ENCODE measurements around the gene RCOR2.
A peak's percentile ranks its signal among the peaks of the same experiment; 100 is the strongest.

RCOR2 gene

DNA sequence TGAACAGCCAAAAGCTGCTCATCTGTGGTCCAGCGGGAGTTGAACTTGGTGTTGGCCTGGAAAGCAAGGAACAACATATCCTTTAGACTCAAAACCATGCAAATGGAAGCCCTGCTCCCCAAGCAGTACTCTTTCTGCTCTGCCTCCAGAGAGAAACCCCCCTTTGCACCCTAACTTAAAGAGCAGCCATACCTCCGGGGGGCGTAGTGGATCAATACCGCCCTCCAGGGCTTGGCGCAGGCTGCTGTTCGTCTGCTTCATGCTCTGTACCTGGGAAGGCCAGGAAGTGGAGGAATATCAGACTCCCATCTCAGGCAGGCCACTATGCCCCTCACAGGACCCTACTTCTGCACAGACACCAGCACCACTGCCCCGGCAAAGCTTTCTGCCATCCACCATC lies 4.3 kb downstream of the RCOR2 start:
- TF ChIP-seq, protein P1, sequence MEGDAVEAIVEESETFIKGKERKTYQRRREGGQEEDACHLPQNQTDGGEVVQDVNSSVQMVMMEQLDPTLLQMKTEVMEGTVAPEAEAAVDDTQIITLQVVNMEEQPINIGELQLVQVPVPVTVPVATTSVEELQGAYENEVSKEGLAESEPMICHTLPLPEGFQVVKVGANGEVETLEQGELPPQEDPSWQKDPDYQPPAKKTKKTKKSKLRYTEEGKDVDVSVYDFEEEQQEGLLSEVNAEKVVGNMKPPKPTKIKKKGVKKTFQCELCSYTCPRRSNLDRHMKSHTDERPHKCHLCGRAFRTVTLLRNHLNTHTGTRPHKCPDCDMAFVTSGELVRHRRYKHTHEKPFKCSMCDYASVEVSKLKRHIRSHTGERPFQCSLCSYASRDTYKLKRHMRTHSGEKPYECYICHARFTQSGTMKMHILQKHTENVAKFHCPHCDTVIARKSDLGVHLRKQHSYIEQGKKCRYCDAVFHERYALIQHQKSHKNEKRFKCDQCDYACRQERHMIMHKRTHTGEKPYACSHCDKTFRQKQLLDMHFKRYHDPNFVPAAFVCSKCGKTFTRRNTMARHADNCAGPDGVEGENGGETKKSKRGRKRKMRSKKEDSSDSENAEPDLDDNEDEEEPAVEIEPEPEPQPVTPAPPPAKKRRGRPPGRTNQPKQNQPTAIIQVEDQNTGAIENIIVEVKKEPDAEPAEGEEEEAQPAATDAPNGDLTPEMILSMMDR (conservative IDR thresholded peaks at IDR 0.05; ENCODE audit: low read depth, low read length), result peak; percentile 5

DNA sequence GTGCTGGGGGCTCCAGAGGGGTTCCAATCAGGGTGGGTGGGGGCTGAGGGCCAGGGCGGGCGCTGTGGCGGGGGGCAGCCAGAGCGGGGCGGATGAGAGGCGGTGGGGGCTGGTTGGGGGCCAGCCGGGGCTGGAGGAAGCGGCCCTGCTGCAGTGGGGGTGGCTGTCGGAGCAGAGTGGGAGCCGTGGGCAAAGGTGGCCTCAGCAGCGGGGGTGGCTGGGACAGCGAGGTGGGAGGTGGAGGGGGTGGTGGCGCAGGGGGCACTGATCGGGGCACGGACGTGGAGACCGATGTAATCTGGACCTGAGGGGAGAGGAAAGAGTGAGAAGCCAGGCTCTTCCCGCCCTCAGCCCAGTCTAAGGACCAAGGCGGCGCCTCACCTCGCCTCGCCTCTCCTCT lies 5.1 kb downstream of the RCOR2 start:
- TF ChIP-seq, protein P1 (conservative IDR thresholded peaks at IDR 0.05; ENCODE audit: low read depth, low read length), result no peak
- no peak for DNase-seq (ENCODE audit: low read depth)
- no peak overlapping the region for H3K4me3 ChIP-seq (ENCODE audit: low read depth, low read length)

More for the DNA sequence above, 4.3 kb downstream of the RCOR2 start:
- no peak for DNase-seq (ENCODE audit: low read depth)
- H3K4me3 ChIP-seq (ENCODE audit: low read depth, low read length), result no peak overlapping the region

DNA sequence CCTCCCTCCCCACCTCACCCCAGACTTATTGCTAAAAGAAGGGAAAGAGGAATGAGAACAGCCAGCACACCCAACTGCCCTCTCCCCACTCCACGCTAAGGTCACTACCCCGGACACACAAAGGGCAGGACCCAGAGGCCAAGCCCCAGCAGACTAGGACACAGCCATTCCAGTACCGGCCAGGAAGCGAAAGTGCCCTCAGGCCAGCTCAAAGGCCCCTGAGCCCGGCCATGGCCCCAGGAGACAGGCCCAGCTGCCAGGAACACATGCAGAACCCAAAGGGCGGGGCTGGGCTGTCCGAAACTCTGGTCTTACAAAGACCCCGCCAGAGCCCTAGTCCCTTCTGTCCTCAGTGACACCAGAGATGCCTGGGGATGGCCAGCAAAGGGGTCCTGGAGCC lies 5.5 kb downstream of the RCOR2 start:
- TF ChIP-seq, protein P1 (conservative IDR thresholded peaks at IDR 0.05; ENCODE audit: low read depth, low read length), result no peak
- no peak overlapping the region for H3K4me3 ChIP-seq (ENCODE audit: low read depth, low read length)

DNA sequence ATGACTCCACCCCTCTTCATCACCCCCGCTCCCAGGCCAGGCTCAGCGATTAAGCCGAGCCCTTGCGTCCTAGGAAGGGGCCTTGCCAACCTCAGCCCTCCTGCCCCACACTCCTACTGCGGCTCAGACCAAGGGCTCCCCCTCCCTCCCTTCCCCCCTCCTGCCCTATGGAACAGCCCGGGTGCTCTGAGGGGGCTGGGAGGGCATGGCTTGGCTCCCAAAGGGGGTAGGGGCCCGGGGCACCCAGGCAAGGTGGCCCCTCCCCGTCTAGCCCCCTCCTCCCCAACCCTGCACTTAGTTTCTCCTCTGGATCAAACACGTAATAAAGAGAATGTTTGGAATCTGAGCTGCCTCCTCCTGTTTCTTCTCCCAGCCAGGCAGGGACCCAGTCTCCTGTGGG lies 6.3 kb downstream of the RCOR2 start:
- no peak for DNase-seq (ENCODE audit: low read depth)
- H3K4me3 ChIP-seq (ENCODE audit: low read depth, low read length), result no peak overlapping the region
- TF ChIP-seq, protein P1 (conservative IDR thresholded peaks at IDR 0.05; ENCODE audit: low read depth, low read length), result no peak

More for the DNA sequence above, 5.5 kb downstream of the RCOR2 start:
- no peak for DNase-seq (ENCODE audit: low read depth)

DNA sequence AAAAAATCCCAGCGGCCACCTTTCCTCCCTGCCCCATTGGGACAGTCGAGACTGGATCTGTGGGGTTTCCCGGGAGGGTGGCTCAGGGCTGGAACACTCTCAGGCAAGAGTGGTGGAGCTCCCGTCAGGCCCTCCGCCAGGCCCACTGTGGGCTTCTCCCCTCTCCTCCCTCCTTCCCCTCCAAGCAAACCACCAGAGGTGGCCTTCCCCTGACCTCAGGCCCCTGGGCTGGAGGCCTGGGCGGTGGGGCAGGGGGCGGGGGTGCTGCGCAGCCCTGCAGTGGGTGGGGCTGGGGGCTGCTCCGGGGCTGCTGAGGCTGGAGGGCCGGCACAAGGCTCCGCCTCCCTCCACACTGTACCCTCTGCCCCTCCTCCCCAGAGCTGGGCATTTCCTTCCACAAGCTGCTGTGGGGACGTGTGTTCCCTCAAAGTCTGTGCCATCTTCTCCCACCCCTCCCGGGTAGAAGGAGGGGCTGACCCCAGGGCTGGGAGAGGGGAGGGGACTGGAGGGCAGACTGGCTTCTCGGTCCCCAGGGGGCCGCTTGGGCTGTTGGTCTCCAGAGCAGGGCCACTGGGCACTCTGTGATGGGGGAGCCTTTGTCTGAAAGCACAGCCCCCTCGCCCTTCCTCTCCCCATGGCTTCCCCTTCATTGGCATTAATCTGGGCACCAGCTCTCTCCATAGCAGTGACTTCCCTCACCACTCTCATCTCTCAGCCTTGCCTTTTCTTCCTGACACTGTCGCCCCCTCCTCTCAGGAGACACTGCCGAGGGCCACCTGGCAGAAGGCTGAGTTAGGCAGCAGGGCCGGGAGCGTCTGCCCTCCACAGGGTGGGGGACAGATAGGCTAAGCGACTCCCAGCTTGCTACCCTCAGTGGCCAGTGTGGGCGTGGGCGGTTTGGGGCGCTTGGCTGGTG lies 7.1 kb downstream of the RCOR2 start:
- TF ChIP-seq, protein P1 (conservative IDR thresholded peaks at IDR 0.05; ENCODE audit: low read depth, low read length), result no peak
- H3K4me3 ChIP-seq (ENCODE audit: low read depth, low read length), result no peak overlapping the region
- DNase-seq (ENCODE audit: low read depth), result no peak

DNA sequence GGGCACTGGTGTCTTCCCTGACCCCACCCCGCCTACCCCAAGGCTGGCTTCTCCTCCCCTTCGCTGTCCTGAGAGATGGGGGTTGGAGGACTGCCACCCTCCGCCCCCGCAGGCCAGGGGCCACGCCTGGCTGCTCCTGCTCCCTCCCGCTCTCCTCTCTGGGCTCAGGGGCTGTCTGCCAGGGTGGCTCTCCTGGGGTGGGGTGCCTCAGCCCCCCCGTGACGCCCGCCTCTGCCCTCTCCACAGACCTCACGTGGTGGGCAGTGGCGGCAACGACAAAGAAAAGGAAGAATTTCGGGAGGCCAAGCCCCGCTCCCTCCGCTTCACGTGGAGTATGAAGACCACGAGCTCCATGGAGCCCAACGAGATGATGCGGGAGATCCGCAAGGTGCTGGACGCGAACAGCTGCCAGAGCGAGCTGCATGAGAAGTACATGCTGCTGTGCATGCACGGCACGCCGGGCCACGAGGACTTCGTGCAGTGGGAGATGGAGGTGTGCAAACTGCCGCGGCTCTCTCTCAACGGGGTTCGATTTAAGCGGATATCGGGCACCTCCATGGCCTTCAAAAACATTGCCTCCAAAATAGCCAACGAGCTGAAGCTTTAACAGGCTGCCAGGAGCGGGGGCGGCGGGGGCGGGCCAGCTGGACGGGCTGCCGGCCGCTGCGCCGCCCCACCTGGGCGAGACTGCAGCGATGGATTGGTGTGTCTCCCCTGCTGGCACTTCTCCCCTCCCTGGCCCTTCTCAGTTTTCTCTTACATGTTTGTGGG lies 8.1 kb downstream of the RCOR2 start:
- TF ChIP-seq, protein P1 (conservative IDR thresholded peaks at IDR 0.05; ENCODE audit: low read depth, low read length), result no peak
- H3K4me3 ChIP-seq (ENCODE audit: low read depth, low read length), result no peak overlapping the region
- no peak for DNase-seq (ENCODE audit: low read depth)

All from choroid plexus epithelial cell (primary cell).